Activated naive CD8-positive, alpha-beta T cell (primary cell): ENCODE data around the gene FLII.
"Not testable (repeated sequence)": the region's sequence is repeated elsewhere in the genome, so short reads cannot be mapped to it uniquely, and the experiment has no call there.

Experiments
- H3K27ac Mint-ChIP-seq: one replicate; pipeline ENCODE4 v1.8.0; 2021; ENCODE audit warnings: mixed read lengths
- H3K27me3 Mint-ChIP-seq: one replicate; pipeline ENCODE4 v1.8.0; 2021; ENCODE audit warnings: mixed read lengths
- H3K36me3 Mint-ChIP-seq: one replicate; pipeline ENCODE4 v1.8.0; 2021; ENCODE audit warnings: mixed read lengths
- H3K4me1 Mint-ChIP-seq: one replicate; pipeline ENCODE4 v1.8.0; 2021; ENCODE audit warnings: low read depth, mixed read lengths
- H3K4me3 Mint-ChIP-seq: one replicate; pipeline ENCODE4 v1.8.0; 2021; ENCODE audit warnings: mild to moderate bottlenecking, mixed read lengths
- H3K9me3 Mint-ChIP-seq: one replicate; pipeline ENCODE4 v1.8.0; 2021; ENCODE audit warnings: low read depth, mixed read lengths

Gene FLII

GRCh38 chr17:18225121-18225641 lies 33.4 kb downstream of the FLII start, which contains the start of gene LLGL1:
LLGL1 (plus strand) TSS chr17:18225635; CDS start chr17:18225683, 48 bp downstream.
- Mint-ChIP-seq H3K9me3 (no peaks in the 10 kb centered on the region), H3K27ac (peak within 1 kb of the TSS; percentile 95), H3K4me3 (peak within 1 kb of the TSS; percentile 99), H3K36me3 (no peaks in the 10 kb centered on the region), H3K4me1 (peaks cover 18% of the 10 kb centered on the region), H3K27me3 (no peaks in the 10 kb centered on the region)

- Mint-ChIP-seq H3K36me3 (no peaks in the 10 kb centered on the region), H3K4me1 (peaks cover 18% of the 10 kb centered on the region), H3K9me3 (no peaks in the 10 kb centered on the region), H3K4me3 (peak overlapping the region; percentile 75), H3K27me3 (no peaks in the 10 kb centered on the region), H3K27ac (peak overlapping the region; percentile 66)
Measured at GRCh38 chr17:18224387-18225120, 34.0 kb downstream of the FLII start.

- H3K4me3 Mint-ChIP-seq = no peak overlapping the region
- peaks cover 18% of the 10 kb centered on the region for H3K4me1 Mint-ChIP-seq
- no peaks in the 10 kb centered on the region for H3K9me3 Mint-ChIP-seq
- H3K36me3 Mint-ChIP-seq = no peaks in the 10 kb centered on the region
- H3K27ac Mint-ChIP-seq = no peak overlapping the region
- no peaks in the 10 kb centered on the region for H3K27me3 Mint-ChIP-seq
Measured at GRCh38 chr17:18224053-18224386, 34.5 kb downstream of the FLII start.

- no peaks in the 10 kb centered on the region for H3K36me3 Mint-ChIP-seq
- no peak overlapping the region for H3K4me3 Mint-ChIP-seq
- peaks cover 1% of the 10 kb centered on the region for H3K4me1 Mint-ChIP-seq
- H3K9me3 Mint-ChIP-seq = no peaks in the 10 kb centered on the region
- H3K27ac Mint-ChIP-seq = no peak overlapping the region
- H3K27me3 Mint-ChIP-seq = no peaks in the 10 kb centered on the region
Measured at GRCh38 chr17:18218756-18219415, 39.7 kb downstream of the FLII start.

- Mint-ChIP-seq H3K4me3 (no peak overlapping the region), H3K4me1 (peaks cover 1% of the 10 kb centered on the region), H3K27ac (no peak overlapping the region), H3K9me3 (no peaks in the 10 kb centered on the region), H3K36me3 (no peaks in the 10 kb centered on the region), H3K27me3 (no peaks in the 10 kb centered on the region)
Measured at GRCh38 chr17:18217412-18218015, 41.0 kb downstream of the FLII start.

- H3K4me3 Mint-ChIP-seq, H3K9me3 Mint-ChIP-seq, H3K27ac Mint-ChIP-seq, H3K27me3 Mint-ChIP-seq, H3K36me3 Mint-ChIP-seq, H3K4me1 Mint-ChIP-seq: not testable (repeated sequence)
Measured at GRCh38 chr17:18216906-18217305, 41.6 kb downstream of the FLII start.

- Mint-ChIP-seq H3K4me1 (peaks cover 1% of the 10 kb centered on the region), H3K27me3 (no peaks in the 10 kb centered on the region), H3K27ac (no peak overlapping the region), H3K4me3 (no peak overlapping the region), H3K9me3 (no peaks in the 10 kb centered on the region), H3K36me3 (no peaks in the 10 kb centered on the region)
Measured at GRCh38 chr17:18213666-18214270, 44.8 kb downstream of the FLII start.

GRCh38 chr17:18208092-18208491 lies 50.4 kb downstream of the FLII start:
- no peak overlapping the region for H3K4me3 Mint-ChIP-seq
- H3K27ac Mint-ChIP-seq = no peak overlapping the region
- no peaks in the 10 kb centered on the region for H3K4me1 Mint-ChIP-seq
- peaks cover 2% of the 10 kb centered on the region for H3K36me3 Mint-ChIP-seq
- no peaks in the 10 kb centered on the region for H3K27me3 Mint-ChIP-seq
- no peaks in the 10 kb centered on the region for H3K9me3 Mint-ChIP-seq

GRCh38 chr17:18206962-18207361 lies 51.6 kb downstream of the FLII start:
- Mint-ChIP-seq H3K36me3 (peaks cover 2% of the 10 kb centered on the region), H3K9me3 (no peaks in the 10 kb centered on the region), H3K4me3 (no peak overlapping the region), H3K4me1 (no peaks in the 10 kb centered on the region), H3K27ac (no peak overlapping the region), H3K27me3 (no peaks in the 10 kb centered on the region)

GRCh38 chr17:18205861-18206260 lies 52.7 kb downstream of the FLII start:
- H3K4me1 Mint-ChIP-seq = peaks cover 4% of the 10 kb centered on the region
- H3K4me3 Mint-ChIP-seq = no peak overlapping the region
- no peak overlapping the region for H3K27ac Mint-ChIP-seq
- H3K36me3 Mint-ChIP-seq = peaks cover 2% of the 10 kb centered on the region
- no peaks in the 10 kb centered on the region for H3K27me3 Mint-ChIP-seq
- no peaks in the 10 kb centered on the region for H3K9me3 Mint-ChIP-seq

- H3K27ac Mint-ChIP-seq = peak overlapping the region; percentile 23
- no peaks in the 10 kb centered on the region for H3K9me3 Mint-ChIP-seq
- no peak overlapping the region for H3K4me3 Mint-ChIP-seq
- no peaks in the 10 kb centered on the region for H3K27me3 Mint-ChIP-seq
- peaks cover 26% of the 10 kb centered on the region for H3K4me1 Mint-ChIP-seq
- H3K36me3 Mint-ChIP-seq = peaks cover 2% of the 10 kb centered on the region
Measured at GRCh38 chr17:18203308-18203707, 55.2 kb downstream of the FLII start.

- H3K4me3 Mint-ChIP-seq = no peak overlapping the region
- H3K36me3 Mint-ChIP-seq = no peaks in the 10 kb centered on the region
- H3K4me1 Mint-ChIP-seq = peaks cover 41% of the 10 kb centered on the region
- H3K27ac Mint-ChIP-seq = peak overlapping the region; percentile 79
- H3K9me3 Mint-ChIP-seq = no peaks in the 10 kb centered on the region
- no peaks in the 10 kb centered on the region for H3K27me3 Mint-ChIP-seq
Measured at GRCh38 chr17:18201108-18201507, 57.4 kb downstream of the FLII start.

- H3K9me3 Mint-ChIP-seq = no peaks in the 10 kb centered on the region
- H3K4me3 Mint-ChIP-seq = no peak overlapping the region
- H3K27ac Mint-ChIP-seq = peak overlapping the region; percentile 72
- H3K27me3 Mint-ChIP-seq = no peaks in the 10 kb centered on the region
- peaks cover 2% of the 10 kb centered on the region for H3K36me3 Mint-ChIP-seq
- peaks cover 60% of the 10 kb centered on the region for H3K4me1 Mint-ChIP-seq
Measured at GRCh38 chr17:18198530-18198929, 60.0 kb downstream of the FLII start.

GRCh38 chr17:18197535-18198194 lies 60.9 kb downstream of the FLII start:
- peaks cover 64% of the 10 kb centered on the region for H3K4me1 Mint-ChIP-seq
- H3K27me3 Mint-ChIP-seq = no peaks in the 10 kb centered on the region
- no peaks in the 10 kb centered on the region for H3K9me3 Mint-ChIP-seq
- peaks cover 2% of the 10 kb centered on the region for H3K36me3 Mint-ChIP-seq
- H3K4me3 Mint-ChIP-seq = no peak overlapping the region
- peak overlapping the region; percentile 72 for H3K27ac Mint-ChIP-seq
